Endothelial cell of umbilical vein (primary cell): ENCODE results near the gene CRISPLD2. TPM values are rescaled to one million over a fixed set of nuclear protein-coding genes. Genes with fewer than 3 reads are reported as not detected.

Experiments
- polyA plus RNA-seq, 4 experiments: library from polyadenylated mRNA; depleted of rRNA in 3 of 4; stranded (reverse) in 3 of 4; unstranded in 1 of 4; fragments of >200 nt; gene quantifications; 2 replicates each; pipeline versions ENCODE4 v1.2.1 to v1.2.3, GENCODE V29; 2011 to 2012; ENCODE audit warnings: missing spikeins in 1 of 4
- total RNA-seq: library from RNA; stranded (reverse); gene quantifications from 2 replicates; pipeline ENCODE4 v1.2.3, GENCODE V29; 2021

CRISPLD2 gene
- total and polyA plus RNA-seq, 2 donors (not counting 3 experiments of a cell fraction or from before 2014, with no cell fraction given), result 0.14 to 0.73 TPM

Other genes starting within 250 kb of the CRISPLD2 start
- 132 and 200 TPM in 2 replicates for gene COTL1, start 201.9 kb upstream of the CRISPLD2 start, total RNA-seq
- 65.6 and 90.0 TPM in 2 replicates for gene COTL1, start 201.9 kb upstream of the CRISPLD2 start, polyA plus RNA-seq
- 33.3 and 38.8 TPM in 2 replicates for gene KLHL36, start 171.5 kb upstream of the CRISPLD2 start, total RNA-seq
- 31.3 and 36.4 TPM in 2 replicates for gene KLHL36, start 171.5 kb upstream of the CRISPLD2 start, polyA plus RNA-seq
- gene USP10, start 120.0 kb upstream of the CRISPLD2 start, total RNA-seq, result 97.4 and 115 TPM in 2 replicates
- gene USP10, start 120.0 kb upstream of the CRISPLD2 start, polyA plus RNA-seq, result 84.0 and 92.5 TPM in 2 replicates
- 40.4 and 44.1 TPM in 2 replicates for gene ZDHHC7, start 191.6 kb downstream of the CRISPLD2 start, total RNA-seq
- gene ZDHHC7, start 191.6 kb downstream of the CRISPLD2 start, polyA plus RNA-seq, result 46.2 and 76.3 TPM in 2 replicates
- 3.6 and 4.3 TPM in 2 replicates for gene KIAA0513, start 207.8 kb downstream of the CRISPLD2 start, total RNA-seq
- gene KIAA0513, start 207.8 kb downstream of the CRISPLD2 start, polyA plus RNA-seq, result 1.8 and 2.2 TPM in 2 replicates